Calu3 (cell line): Measurements from ENCODE around the gene OR1F1. TPM values are rescaled to one million over a fixed set of nuclear protein-coding genes. Genes with fewer than 3 reads are reported as not detected.

Source experiments
- BruUV-seq: library from RNA; stranded (reverse); fragments of 400-500 nt; replicated peaks from 2 replicates; lab custom pipeline; 2021; lab: Mats Ljungman, UMichigan
- CTCF ChIA-PET: fragments of 300-600 bp; sonication (Branson Sonifier 250); formaldehyde crosslinking; loops from one replicate; lab custom pipeline; 2022; ENCODE audit warnings: antibody characterized with exemption; lab: Charles Lee
- DNase-seq: peaks from one replicate; pipeline ENCODE4 v3.0.0; 2022
- H3K27ac Mint-ChIP-seq: one replicate; pipeline ENCODE4 v1.8.0; 2022; ENCODE audit warnings: mixed read lengths; ENCODE audit not compliant: unreplicated experiment
- H3K27me3 Mint-ChIP-seq: one replicate; pipeline ENCODE4 v1.8.0; 2022; ENCODE audit warnings: mixed read lengths; ENCODE audit not compliant: unreplicated experiment
- H3K36me3 Mint-ChIP-seq: one replicate; pipeline ENCODE4 v1.8.0; 2022; ENCODE audit warnings: mild to moderate bottlenecking, moderate library complexity, mixed read lengths; ENCODE audit not compliant: insufficient read depth, unreplicated experiment
- H3K4me1 Mint-ChIP-seq: one replicate; pipeline ENCODE4 v1.8.0; 2022; ENCODE audit warnings: mild to moderate bottlenecking, low read depth, mixed read lengths; ENCODE audit not compliant: unreplicated experiment
- H3K4me3 Mint-ChIP-seq: one replicate; pipeline ENCODE4 v1.8.0; 2022; ENCODE audit warnings: mild to moderate bottlenecking, low read depth, moderate library complexity, mixed read lengths; ENCODE audit not compliant: unreplicated experiment
- H3K9me3 Mint-ChIP-seq: one replicate; pipeline ENCODE4 v1.8.0; 2022; ENCODE audit warnings: low read depth, mixed read lengths; ENCODE audit not compliant: unreplicated experiment
- CTCF ChIP-seq: fragments of 200-600 bp; IDR thresholded peaks from one replicate; pipeline ENCODE4 v1.8.0; 2022; ENCODE audit warnings: antibody characterized with exemption; ENCODE audit not compliant: unreplicated experiment
- intact Hi-C: fragments of 100-400 bp; cut with micrococcal nuclease; formaldehyde crosslinking; loops from one replicate; pipeline ENCODE4 v1.10.0; 2022; ENCODE audit not compliant: unreplicated experiment
- total RNA-seq: library from RNA; stranded (reverse); gene quantifications from 2 replicates; pipeline ENCODE4 v1.2.3, GENCODE V29; 2022

The OR1F1 gene
- total RNA-seq, 1 experiment from 2014 or later: 0.40 TPM

- CTCF ChIA-PET: no interaction called here
- no TSS peak for BruUV-seq
- no peaks in the 10 kb centered on the region for H3K36me3 Mint-ChIP-seq
- no peak overlapping the region for H3K27ac Mint-ChIP-seq
- H3K27me3 Mint-ChIP-seq: peaks cover 20% of the 10 kb centered on the region
- peaks cover 8% of the 10 kb centered on the region for H3K4me1 Mint-ChIP-seq
- intact Hi-C loops: no loop called here
- DNase-seq: no peak
- no peak overlapping the region for H3K4me3 Mint-ChIP-seq
- no peak for TF ChIP-seq CTCF
- no peaks in the 10 kb centered on the region for H3K9me3 Mint-ChIP-seq
Observed at GRCh38 chr16:3242709-3243108, 54.7 kb downstream of the OR1F1 start.

GRCh38 chr16:3243882-3244281 is 55.9 kb downstream of the OR1F1 start:
- Mint-ChIP-seq H3K4me1 (peaks cover 8% of the 10 kb centered on the region), H3K9me3 (no peaks in the 10 kb centered on the region), H3K4me3 (no peak overlapping the region), H3K27ac (no peak overlapping the region), H3K27me3 (peaks cover 28% of the 10 kb centered on the region), H3K36me3 (no peaks in the 10 kb centered on the region)
- intact Hi-C loops: no loop called here
- BruUV-seq: no TSS peak
- TF ChIP-seq CTCF: no peak
- no peak for DNase-seq
- CTCF ChIA-PET: interaction anchor here (1.3 kb wide), 1 partner anchor 39 kb away, joined by 5 read pairs; the partner anchor contains the start of gene ZNF263

GRCh38 chr16:3246002-3246401 is 58.0 kb downstream of the OR1F1 start:
- CTCF ChIA-PET: no interaction called here

GRCh38 chr16:3246876-3247275 is 58.9 kb downstream of the OR1F1 start:
- BruUV-seq: no TSS peak

More at GRCh38 chr16:3246002-3246401, 58.0 kb downstream of the OR1F1 start:
- no peaks in the 10 kb centered on the region for H3K36me3 Mint-ChIP-seq
- no peaks in the 10 kb centered on the region for H3K9me3 Mint-ChIP-seq
- peaks cover 33% of the 10 kb centered on the region for H3K27me3 Mint-ChIP-seq
- no peak for DNase-seq
- BruUV-seq: no TSS peak
- no peak overlapping the region for H3K27ac Mint-ChIP-seq
- H3K4me3 Mint-ChIP-seq: no peak overlapping the region
- no peak for TF ChIP-seq CTCF
- peaks cover 8% of the 10 kb centered on the region for H3K4me1 Mint-ChIP-seq
- intact Hi-C loops: no loop called here

More at GRCh38 chr16:3246876-3247275, 58.9 kb downstream of the OR1F1 start:
- H3K36me3 Mint-ChIP-seq: no peaks in the 10 kb centered on the region
- CTCF ChIA-PET: no interaction called here
- no peak overlapping the region for H3K4me3 Mint-ChIP-seq
- intact Hi-C loops: no loop called here
- H3K27ac Mint-ChIP-seq: no peak overlapping the region
- no peaks in the 10 kb centered on the region for H3K9me3 Mint-ChIP-seq
- DNase-seq: no peak
- H3K27me3 Mint-ChIP-seq: peaks cover 33% of the 10 kb centered on the region
- no peak for TF ChIP-seq CTCF
- H3K4me1 Mint-ChIP-seq: peaks cover 8% of the 10 kb centered on the region
